ENCODE measurements around the gene NEAT1.
A peak's percentile ranks its signal among the peaks of the same experiment; 100 is the strongest.
"Not testable (repeated sequence)": the region's sequence is repeated elsewhere in the genome, so short reads cannot be mapped to it uniquely, and the experiment has no call there.

Gene NEAT1

GRCh38 chr11:65456418-65456817, 33.8 kb downstream of the NEAT1 start:
- no peak for DNase-seq

- no peak for DNase-seq
Observed at GRCh38 chr11:65459552-65459951, 37.0 kb downstream of the NEAT1 start.

GRCh38 chr11:65465471-65465870, 42.9 kb downstream of the NEAT1 start:
- DNase-seq, result not testable (repeated sequence)

- DNase-seq, result not testable (repeated sequence)
Observed at GRCh38 chr11:65467306-65467705, 44.7 kb downstream of the NEAT1 start.

GRCh38 chr11:65468874-65469333, 46.3 kb downstream of the NEAT1 start:
- DNase-seq, result no peak

GRCh38 chr11:65470433-65471049, 47.9 kb downstream of the NEAT1 start:
- no peak for DNase-seq

- peak in 1 of 2 experiments; percentile 43 for DNase-seq
Observed at GRCh38 chr11:65471447-65471891, 48.9 kb downstream of the NEAT1 start.

- DNase-seq, result not testable (repeated sequence)
Observed at GRCh38 chr11:65472588-65473277, 50.1 kb downstream of the NEAT1 start.

- no peak for DNase-seq
Observed at GRCh38 chr11:65473278-65473860, 50.8 kb downstream of the NEAT1 start.

- no peak for DNase-seq
Observed at GRCh38 chr11:65474864-65475263, 52.3 kb downstream of the NEAT1 start.

- DNase-seq, result no peak
Observed at GRCh38 chr11:65476632-65477148, 54.1 kb downstream of the NEAT1 start.

- DNase-seq, result peak; percentile 81 to 90
Observed at GRCh38 chr11:65477149-65477965, 54.8 kb downstream of the NEAT1 start.

GRCh38 chr11:65478388-65479183, 56.0 kb downstream of the NEAT1 start:
- no peak for DNase-seq

- no peak for DNase-seq
Observed at GRCh38 chr11:65479184-65480145, 56.9 kb downstream of the NEAT1 start.

- no peak for DNase-seq
Observed at GRCh38 chr11:65482306-65482850, 59.8 kb downstream of the NEAT1 start.

- DNase-seq, result no peak
Observed at GRCh38 chr11:65485920-65486219, 63.3 kb downstream of the NEAT1 start.

GRCh38 chr11:65486570-65487466, 64.2 kb downstream of the NEAT1 start:
- DNase-seq, result no peak

GRCh38 chr11:65487467-65488272, 65.1 kb downstream of the NEAT1 start:
- DNase-seq, result peak; percentile 95 to 99

Measured in SW 1271 (cell line).